ENCODE data around the gene PSME3IP1. TPM values are rescaled to one million over a fixed set of nuclear protein-coding genes. Genes with fewer than 3 reads are reported as not detected.

Gene PSME3IP1
- total RNA-seq, 1 experiment from 2014 or later = 45.6 TPM

DNA sequence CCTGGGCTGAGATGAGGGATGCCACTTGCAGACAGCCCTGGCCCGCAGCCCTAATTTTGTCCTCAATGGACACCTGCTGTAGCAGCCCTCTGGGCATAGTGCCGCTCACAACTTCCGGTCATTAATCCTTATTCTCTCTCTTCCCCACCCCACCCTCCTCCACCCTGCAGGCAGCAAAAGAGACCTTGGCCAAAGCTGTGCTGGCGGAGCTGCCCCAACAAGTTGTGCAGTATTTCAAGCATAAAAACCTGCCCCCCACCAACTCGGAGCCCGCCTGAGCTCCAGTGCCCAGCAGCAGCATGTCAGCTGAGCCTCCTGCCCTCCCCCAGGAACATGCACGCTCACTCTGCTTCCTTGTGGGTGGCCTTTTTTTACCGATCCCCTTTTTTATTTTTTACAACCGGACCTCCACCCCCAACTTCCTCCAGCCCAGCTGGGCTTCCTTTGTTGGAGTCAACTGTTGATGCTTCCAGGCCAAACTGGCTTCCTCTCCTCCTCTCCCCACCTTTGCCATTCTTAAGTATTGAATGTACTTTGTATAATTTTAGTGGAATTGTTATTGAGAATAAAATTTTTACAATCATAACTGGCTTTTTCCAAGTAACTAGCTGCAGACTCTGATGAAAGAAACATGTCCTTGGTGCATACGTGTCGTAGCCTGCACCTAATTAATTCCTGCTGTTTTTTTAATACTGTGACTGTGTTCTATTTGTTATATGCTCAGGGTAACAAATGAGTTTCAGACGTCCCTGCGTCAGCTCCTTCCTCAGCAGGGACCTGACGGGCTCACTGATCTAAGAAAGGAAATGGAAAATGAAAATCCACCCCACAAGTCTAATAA, 38.2 kb downstream of the PSME3IP1 start:
- ChIA-PET CTCF (no interaction called here), POLR2A (ENCODE audit: unreplicated experiment) (interaction anchor here (0.6 kb wide), 2 partner anchors 275 to 1661 kb away, joined by 4 read pairs; no protein-coding TSS in a partner anchor)
- intact Hi-C loops (cut with micrococcal nuclease) = no loop called here
- no peak overlapping the region for H3K4me2 ChIP-seq (ENCODE audit: low read length)
- no peak; the same call in 1 of the 2 replicates for ATAC-seq
- no peak overlapping the region for H3K27ac ChIP-seq (ENCODE audit: low read length)
- H3K4me3 ChIP-seq (ENCODE audit: low read length) = no peak overlapping the region
- no peak for TF ChIP-seq EZH2 (IDR thresholded peaks at IDR 0.05; ENCODE audit: low read length, unreplicated experiment)
- TF ChIP-seq, protein P1, sequence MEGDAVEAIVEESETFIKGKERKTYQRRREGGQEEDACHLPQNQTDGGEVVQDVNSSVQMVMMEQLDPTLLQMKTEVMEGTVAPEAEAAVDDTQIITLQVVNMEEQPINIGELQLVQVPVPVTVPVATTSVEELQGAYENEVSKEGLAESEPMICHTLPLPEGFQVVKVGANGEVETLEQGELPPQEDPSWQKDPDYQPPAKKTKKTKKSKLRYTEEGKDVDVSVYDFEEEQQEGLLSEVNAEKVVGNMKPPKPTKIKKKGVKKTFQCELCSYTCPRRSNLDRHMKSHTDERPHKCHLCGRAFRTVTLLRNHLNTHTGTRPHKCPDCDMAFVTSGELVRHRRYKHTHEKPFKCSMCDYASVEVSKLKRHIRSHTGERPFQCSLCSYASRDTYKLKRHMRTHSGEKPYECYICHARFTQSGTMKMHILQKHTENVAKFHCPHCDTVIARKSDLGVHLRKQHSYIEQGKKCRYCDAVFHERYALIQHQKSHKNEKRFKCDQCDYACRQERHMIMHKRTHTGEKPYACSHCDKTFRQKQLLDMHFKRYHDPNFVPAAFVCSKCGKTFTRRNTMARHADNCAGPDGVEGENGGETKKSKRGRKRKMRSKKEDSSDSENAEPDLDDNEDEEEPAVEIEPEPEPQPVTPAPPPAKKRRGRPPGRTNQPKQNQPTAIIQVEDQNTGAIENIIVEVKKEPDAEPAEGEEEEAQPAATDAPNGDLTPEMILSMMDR (conservative IDR thresholded peaks at IDR 0.05; ENCODE audit: low read depth, low read length) = no peak
- TF ChIP-seq EZH2phosphoT487 (IDR thresholded peaks at IDR 0.05; ENCODE audit: borderline replicate concordance, low read length) = no peak
- BruUV-seq (replicated peaks) = no TSS peak
- no peak for DNase-seq
- H4K20me1 ChIP-seq (ENCODE audit: low read length) = no peaks in the 10 kb centered on the region
- no peaks in the 10 kb centered on the region for H3K27me3 ChIP-seq (ENCODE audit: low read length)
- no peak overlapping the region for H3K9ac ChIP-seq (ENCODE audit: low read length)
- no peaks in the 10 kb centered on the region for H3K36me3 ChIP-seq (ENCODE audit: low read depth, low read length)
- no peak overlapping the region for H2AFZ ChIP-seq (ENCODE audit: low read length)
- no peaks in the 10 kb centered on the region for H3K79me2 ChIP-seq (ENCODE audit: low read length)
- H3K9me2 ChIP-seq (replicated peaks; ENCODE audit: low read length) = no peaks in the 10 kb centered on the region
- no peaks in the 10 kb centered on the region for H3F3A ChIP-seq (ENCODE audit: low read length, unreplicated experiment)
- no peaks in the 10 kb centered on the region for H3K4me1 ChIP-seq (ENCODE audit: insufficient read depth, low read length)
- H3K9me3 ChIP-seq (ENCODE audit: low read length) = no peaks in the 10 kb centered on the region

DNA sequence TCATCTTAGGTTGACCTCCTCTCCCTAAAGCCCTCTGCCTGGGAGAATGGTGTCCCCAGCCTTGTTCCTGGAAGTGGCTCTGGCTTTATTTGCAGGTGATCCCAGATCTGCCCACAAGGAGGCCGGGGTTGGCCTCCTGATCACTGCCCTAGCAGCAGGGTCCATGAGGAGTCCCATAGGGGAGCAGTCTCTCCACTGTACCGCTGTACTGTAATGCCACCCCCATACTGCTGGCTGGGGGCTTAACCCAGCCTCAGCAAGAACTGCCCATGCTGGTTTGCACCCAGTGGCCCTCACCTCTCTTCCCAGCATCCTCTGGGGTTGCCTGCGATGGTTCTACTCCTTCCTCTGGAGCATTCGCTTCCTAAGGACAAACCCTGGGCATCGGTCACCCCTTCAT, 39.1 kb downstream of the PSME3IP1 start:
- no peak overlapping the region for H3K4me3 ChIP-seq (ENCODE audit: low read length)
- no peaks in the 10 kb centered on the region for H3K36me3 ChIP-seq (ENCODE audit: low read depth, low read length)
- no peak overlapping the region for H2AFZ ChIP-seq (ENCODE audit: low read length)
- H3K27me3 ChIP-seq (ENCODE audit: low read length) = no peaks in the 10 kb centered on the region
- no peaks in the 10 kb centered on the region for H3F3A ChIP-seq (ENCODE audit: low read length, unreplicated experiment)
- H3K4me1 ChIP-seq (ENCODE audit: insufficient read depth, low read length) = no peaks in the 10 kb centered on the region
- no peak overlapping the region for H3K9ac ChIP-seq (ENCODE audit: low read length)
- H3K9me2 ChIP-seq (replicated peaks; ENCODE audit: low read length) = no peaks in the 10 kb centered on the region
- no peaks in the 10 kb centered on the region for H3K9me3 ChIP-seq (ENCODE audit: low read length)
- H3K4me2 ChIP-seq (ENCODE audit: low read length) = no peak overlapping the region
- H3K27ac ChIP-seq (ENCODE audit: low read length) = no peak overlapping the region
- H4K20me1 ChIP-seq (ENCODE audit: low read length) = no peaks in the 10 kb centered on the region
- intact Hi-C loops (cut with micrococcal nuclease) = no loop called here
- no peak for TF ChIP-seq EZH2phosphoT487 (IDR thresholded peaks at IDR 0.05; ENCODE audit: borderline replicate concordance, low read length)
- TF ChIP-seq, protein P1 (conservative IDR thresholded peaks at IDR 0.05; ENCODE audit: low read depth, low read length) = peak; percentile 36; the same call in 1 of the 2 replicates
- no peak for TF ChIP-seq EZH2 (IDR thresholded peaks at IDR 0.05; ENCODE audit: low read length, unreplicated experiment)
- CTCF ChIA-PET = no interaction called here
- POLR2A ChIA-PET (ENCODE audit: unreplicated experiment) = no interaction called here
- no peaks in the 10 kb centered on the region for H3K79me2 ChIP-seq (ENCODE audit: low read length)
- BruUV-seq (replicated peaks) = no TSS peak
- peak; percentile 33 for DNase-seq
- peak; percentile 61 for ATAC-seq

DNA sequence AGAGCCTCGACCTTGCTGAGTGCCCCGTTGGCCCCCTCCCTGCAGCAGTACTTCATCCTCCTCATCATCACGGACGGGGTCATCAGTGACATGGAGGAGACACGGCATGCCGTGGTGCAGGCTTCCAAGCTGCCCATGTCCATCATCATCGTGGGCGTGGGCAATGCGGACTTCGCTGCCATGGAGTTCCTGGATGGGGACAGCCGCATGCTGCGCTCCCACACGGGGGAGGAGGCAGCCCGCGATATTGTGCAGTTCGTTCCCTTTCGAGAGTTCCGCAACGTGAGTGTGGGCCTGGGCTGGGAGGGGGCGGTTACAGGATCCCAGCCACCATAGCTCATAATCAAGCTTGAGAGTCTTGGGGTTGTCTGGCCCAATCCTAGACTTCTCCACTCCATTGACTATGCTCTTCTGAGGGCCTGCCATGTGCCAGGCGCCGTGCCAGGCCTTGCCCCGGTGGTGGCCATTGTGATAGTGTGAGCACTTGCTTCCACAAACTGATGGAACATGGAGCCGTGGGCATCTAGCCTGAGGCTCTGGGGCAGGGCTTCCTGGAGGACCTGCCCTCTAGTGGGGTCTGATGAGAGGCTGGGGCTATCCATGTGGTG, 39.7 kb downstream of the PSME3IP1 start:
- Histone ChIP-seq H3K79me2 (ENCODE audit: low read length) (no peaks in the 10 kb centered on the region), H3K27me3 (ENCODE audit: low read length) (no peaks in the 10 kb centered on the region), H3K4me2 (ENCODE audit: low read length) (no peak overlapping the region), H3F3A (ENCODE audit: low read length, unreplicated experiment) (no peaks in the 10 kb centered on the region), H4K20me1 (ENCODE audit: low read length) (no peaks in the 10 kb centered on the region), H3K4me1 (ENCODE audit: insufficient read depth, low read length) (no peaks in the 10 kb centered on the region), H3K9me2 (replicated peaks; ENCODE audit: low read length) (no peaks in the 10 kb centered on the region), H3K9ac (ENCODE audit: low read length) (no peak overlapping the region), H3K4me3 (ENCODE audit: low read length) (no peak overlapping the region), H3K36me3 (ENCODE audit: low read depth, low read length) (no peaks in the 10 kb centered on the region), H2AFZ (ENCODE audit: low read length) (no peak overlapping the region), H3K9me3 (ENCODE audit: low read length) (no peaks in the 10 kb centered on the region), H3K27ac (ENCODE audit: low read length) (no peak overlapping the region)
- ATAC-seq (no peak), DNase-seq (no peak)
- BruUV-seq (replicated peaks) = no TSS peak
- intact Hi-C loops (cut with micrococcal nuclease) = no loop called here
- POLR2A ChIA-PET (ENCODE audit: unreplicated experiment) = no interaction called here
- CTCF ChIA-PET = no interaction called here
- no peak for TF ChIP-seq EZH2phosphoT487 (IDR thresholded peaks at IDR 0.05; ENCODE audit: borderline replicate concordance, low read length)
- no peak for TF ChIP-seq EZH2 (IDR thresholded peaks at IDR 0.05; ENCODE audit: low read length, unreplicated experiment)

Measured in PC-3 (cell line).